ENCODE measurements around the gene ODAPH.
"Not testable (repeated sequence)": the region's sequence is repeated elsewhere in the genome, so short reads cannot be mapped to it uniquely, and the experiment has no call there.

ODAPH gene, protein sequence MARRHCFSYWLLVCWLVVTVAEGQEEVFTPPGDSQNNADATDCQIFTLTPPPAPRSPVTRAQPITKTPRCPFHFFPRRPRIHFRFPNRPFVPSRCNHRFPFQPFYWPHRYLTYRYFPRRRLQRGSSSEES

DNA sequence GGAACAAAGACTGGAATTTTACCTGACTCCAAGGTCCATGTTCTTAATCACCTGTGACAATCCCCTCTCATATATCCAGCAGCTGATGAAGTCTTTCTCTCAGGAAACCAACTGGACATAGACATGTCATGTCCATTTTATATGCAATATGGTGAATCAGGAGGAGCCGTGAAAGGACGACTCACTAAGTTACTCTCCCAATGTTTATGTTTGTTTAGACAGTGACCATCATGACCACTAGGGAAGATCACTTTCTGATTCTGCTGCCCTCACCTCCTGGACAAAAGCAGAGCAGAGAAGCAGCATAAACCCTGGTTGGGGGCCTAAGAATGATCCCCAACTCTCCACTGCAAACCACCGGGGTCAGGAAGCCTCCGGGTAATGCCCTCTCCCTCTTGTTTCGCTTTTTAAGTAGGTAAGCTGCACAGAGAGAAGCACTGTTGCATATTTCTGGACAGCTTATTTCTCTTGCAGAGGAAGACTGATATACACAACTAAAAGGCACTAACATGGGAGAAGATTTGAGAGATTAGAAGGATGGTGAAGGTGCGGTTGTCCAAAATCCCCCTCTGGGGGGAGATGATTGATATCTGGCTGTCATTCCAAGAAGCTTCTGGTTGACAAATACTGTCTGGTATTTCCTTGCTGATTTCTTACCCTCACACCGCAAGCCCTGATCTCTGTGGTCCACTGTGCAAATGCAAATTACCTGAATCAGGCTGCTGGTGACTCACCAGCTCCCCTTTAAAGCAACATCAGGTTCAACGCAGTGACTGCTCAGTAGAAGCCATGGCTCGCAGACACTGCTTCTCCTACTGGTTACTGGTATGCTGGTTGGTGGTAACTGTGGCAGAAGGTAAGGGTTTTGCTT, at the start of gene ODAPH:
ODAPH (plus strand) TSS at position 773 of the 871 bp plus-strand sequence; CDS start at position 790, 17 bp downstream.
- DNase-seq (ENCODE audit: low read depth in 2 of 2) = no peak

DNA sequence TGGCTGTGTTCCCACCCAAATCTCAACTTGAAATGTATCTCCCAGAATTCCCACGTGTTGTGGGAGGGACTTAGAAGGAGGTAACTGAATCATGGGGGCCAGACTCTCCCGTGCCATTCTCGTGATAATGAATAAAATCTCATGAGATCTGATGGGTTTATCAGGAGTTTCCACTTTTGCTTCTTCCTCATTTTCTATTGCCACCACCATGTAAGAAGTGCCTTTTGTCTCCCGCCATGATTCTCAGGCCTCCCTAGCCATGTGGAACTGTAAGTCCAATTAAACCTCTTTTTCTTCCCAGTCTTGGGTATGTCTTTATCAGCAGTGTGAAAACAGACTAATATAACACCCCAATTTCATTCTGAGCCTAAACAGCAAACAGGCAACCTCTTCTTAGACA, 46.3 kb upstream of the ODAPH start:
- not testable (repeated sequence) for DNase-seq (ENCODE audit: low read depth in 2 of 2)

DNA sequence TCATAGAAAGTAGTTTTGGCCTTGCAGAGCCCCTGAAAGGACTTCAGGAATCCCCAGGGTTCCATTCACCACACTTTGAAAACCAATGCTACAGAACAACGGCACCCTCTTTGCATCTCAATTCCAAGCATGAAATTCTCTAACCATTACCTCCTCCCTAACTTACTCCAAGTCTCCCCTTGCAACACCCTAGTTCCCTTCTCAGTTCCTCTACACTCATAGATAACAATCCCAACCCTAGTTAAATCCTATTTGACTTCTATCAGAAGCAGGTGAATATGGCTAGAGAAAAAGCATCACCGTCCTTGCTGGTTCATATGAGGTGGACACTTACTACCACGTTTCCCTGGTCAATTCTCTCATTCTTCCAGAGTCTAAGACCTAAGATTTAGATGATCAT, 44.0 kb upstream of the ODAPH start:
- DNase-seq (ENCODE audit: low read depth in 2 of 2) = no peak

DNA sequence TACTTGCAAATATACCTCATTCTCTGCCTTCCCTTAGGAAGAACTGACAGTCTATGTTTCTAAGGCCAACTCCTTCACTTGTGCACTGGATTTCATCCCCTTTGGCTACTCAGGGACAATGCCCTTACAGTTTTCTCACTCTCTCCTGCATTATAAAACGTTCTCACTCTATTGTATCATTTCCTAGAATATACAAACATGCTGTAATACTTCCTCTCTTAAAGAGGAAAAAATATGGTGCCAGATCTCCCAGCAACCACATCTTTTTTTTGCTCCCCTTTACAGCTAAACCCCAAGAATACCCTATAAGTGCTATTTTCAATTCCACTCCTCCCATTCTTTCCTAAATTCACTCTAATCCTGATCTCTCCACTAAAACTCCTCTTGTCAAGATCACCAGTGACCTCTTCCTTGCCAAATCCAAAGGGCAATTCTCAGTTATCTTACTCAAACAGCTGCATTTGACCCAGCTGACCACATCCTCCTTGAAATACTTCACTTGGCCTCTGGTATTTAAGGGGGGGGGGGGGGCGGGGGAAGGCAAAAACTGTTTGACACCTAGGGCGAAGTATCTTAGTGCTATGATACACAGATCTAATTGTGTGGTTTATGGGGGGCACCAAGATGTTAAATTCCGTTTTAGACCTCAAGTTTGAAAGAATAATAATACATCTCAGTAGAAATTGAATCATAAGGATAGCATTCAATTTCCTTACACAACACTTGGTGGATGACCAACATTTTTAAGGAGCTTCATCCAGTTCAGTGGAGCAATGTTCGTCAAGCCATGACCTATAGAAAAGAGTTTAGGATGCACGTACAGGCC, 43.3 kb upstream of the ODAPH start:
- no peak for DNase-seq (ENCODE audit: low read depth in 2 of 2)

DNA sequence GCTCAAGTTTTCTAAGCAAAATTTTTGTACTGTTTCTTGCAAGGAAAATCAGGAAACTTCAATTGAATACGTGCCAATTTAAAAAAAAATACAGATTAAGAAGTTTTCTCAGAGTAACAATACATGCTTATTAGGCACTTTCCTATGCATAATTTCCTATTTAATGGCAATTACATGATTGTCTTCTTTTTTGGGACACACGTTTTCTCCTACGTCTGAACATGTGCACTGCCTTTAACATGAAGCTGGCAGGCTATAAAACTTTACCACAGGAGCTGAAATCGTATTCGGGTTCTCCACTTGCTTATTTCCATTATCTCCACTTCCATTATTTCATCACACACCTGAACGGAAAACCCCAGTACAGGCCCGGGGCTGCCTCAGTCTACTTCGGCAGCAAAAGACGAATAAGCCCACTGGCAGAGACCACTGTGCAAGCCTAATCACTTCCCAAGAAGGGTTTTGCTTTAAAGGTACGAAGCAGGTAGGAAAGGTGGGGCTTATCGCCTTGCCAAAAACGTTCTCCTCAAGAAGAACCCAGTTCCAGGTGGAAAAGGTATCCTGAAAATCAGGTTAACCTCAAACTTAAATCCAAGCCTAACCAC, 42.2 kb upstream of the ODAPH start:
- DNase-seq (ENCODE audit: low read depth in 2 of 2) = no peak

DNA sequence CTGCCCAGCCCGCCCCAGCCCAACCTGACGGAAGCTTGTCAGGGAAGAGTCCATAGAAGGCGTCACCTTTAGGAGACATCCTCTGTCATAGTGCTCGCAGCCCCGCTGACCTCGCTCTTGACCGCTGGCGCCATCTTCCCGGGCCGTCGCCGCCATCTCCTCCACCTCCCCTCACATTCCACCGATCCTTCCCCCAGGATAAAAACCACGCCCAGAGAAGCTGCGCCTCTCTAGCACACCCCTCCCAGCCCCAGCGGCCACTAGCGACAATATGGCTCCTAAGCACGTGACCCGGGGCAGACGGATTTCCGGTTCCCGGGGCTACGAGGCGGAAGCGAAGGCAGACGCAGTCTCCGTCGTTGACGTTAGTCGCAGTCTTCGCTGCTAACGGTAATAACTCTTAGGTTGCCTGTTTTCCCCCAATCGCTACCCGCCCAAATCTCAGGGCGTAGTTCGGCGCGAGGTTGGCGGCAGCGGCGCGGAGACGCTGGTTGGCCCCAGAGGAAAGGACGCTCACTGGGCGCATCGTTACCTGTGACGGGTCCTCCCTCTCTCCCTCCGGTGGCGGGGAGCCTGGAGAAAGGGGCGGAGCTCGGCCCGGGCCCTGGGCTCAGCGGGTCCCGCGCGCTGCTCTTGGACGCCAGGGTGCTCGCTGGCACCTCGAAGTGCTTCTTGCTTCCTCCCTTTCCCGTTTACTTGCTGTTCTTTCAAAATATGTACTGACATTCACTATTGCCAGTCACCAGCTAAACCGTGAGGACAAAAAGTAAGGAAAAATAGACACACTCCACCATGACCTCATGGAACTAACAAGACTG, 41.5 kb upstream of the ODAPH start, which contains the start of the genes RCHY1 and THAP6:
RCHY1 (minus strand) TSS at position 273 of the 818 bp plus-strand sequence; CDS start at position 156, 117 bp downstream.
THAP6 (plus strand) TSS at position 343 of the 818 bp plus-strand sequence. CDS start 980 bp downstream, outside the sequence.
- peak; percentile 68 to 70 for DNase-seq (ENCODE audit: low read depth in 2 of 2)

DNA sequence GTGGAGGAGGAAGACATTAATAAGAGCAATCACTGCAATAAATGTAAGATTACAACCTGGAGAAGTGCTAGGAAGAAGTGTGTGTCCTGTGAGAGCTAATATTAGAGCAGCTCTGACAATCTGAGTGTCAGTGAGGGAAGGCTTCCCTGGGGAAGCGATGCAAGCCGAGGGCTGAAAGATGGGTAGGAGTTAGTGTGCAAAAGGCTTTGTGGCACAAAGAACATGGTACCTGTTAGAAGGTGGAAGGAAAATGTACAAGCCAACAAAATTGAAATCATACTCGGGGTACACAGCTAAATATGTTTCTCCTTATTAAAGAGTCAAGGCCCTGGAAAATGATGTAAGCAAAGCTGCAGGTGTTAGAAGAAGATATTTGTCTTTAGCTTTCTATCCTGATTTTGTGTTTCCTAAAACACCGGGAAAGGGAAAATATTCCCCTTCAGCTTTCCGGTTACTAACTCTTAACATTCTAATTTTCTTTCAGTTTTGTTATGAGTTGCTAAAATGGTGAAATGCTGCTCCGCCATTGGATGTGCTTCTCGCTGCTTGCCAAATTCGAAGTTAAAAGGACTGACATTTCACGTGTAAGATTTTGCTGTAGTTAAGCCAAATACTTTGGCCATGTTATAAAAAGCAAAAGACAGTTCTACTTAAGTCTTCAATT, 40.8 kb upstream of the ODAPH start:
- DNase-seq (ENCODE audit: low read depth in 2 of 2) = no peak

DNA sequence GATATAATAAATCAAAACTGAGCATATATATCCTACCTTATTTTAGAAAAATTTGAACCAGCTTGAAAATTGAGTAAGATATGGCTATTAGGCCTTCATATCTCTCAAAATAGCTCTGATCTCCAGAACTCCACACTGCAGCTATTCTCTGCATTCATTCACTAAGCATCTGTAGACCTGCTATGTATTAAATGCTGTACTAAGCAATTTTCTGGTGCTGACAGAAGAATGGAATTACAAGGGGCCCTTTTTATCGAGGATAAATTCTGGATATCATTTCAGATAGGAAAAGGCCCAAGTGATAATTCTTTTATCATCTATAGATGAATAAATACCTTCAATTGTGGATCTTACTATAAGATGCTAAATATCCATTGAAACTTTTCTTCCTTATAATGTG, 39.7 kb upstream of the ODAPH start:
- DNase-seq (ENCODE audit: low read depth in 2 of 2) = no peak

DNA sequence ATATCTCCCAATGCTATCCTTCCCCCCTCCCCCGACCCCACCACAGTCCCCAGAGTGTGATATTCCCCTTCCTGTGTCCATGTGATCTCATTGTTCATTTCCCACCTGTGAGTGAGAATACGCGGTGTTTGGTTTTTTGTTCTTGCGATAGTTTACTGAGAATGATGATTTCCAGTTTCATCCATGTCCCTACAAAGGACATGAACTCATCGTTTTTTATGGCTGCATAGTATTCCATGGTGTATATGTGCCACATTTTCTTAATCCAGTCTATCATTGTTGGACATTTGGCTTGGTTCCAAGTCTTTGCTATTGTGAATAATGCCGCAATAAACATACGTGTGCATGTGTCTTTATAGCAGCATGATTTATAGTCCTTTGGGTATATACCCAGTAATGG, 36.4 kb upstream of the ODAPH start:
- not testable (repeated sequence) for DNase-seq (ENCODE audit: low read depth in 2 of 2)

DNA sequence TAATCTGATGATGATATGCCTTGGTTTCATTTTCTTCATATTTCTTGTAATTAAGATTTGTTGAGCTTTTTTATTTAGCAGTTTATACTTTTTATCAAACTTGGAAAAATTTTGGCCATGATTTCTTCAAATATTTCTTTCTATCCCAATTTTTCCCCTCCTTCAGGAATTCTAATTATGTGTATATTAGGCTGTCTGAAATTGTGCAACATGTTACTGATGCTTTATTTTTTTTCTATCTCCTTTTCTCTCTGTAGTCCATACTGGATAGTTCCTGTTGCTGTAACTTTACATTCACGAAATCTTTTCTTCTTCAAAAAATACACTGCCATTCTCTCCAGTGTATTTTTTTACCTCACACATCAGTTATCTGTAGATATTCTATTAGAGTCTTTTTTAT, 30.8 kb upstream of the ODAPH start:
- no peak for DNase-seq (ENCODE audit: low read depth in 2 of 2)

DNA sequence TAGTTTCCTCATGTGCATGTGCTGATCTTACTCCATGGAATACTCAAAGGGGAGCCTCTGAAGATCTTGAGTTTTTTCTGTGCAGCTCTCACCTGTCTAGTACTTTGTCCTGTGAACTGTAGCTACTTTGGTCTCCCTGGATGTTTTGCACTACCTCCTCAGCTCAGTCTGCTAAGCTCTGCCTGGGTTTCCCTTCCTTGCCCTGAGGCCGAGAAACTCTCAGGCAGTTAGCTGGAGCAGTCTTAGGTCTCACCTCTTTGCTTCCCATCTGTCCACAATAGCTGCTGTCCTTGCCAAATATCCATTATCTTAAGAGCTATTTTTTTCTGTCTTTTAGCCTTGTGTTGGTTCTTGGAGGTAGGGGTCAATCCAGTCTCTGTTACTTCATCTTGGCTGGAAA, 30.0 kb upstream of the ODAPH start:
- no peak for DNase-seq (ENCODE audit: low read depth in 2 of 2)

DNA sequence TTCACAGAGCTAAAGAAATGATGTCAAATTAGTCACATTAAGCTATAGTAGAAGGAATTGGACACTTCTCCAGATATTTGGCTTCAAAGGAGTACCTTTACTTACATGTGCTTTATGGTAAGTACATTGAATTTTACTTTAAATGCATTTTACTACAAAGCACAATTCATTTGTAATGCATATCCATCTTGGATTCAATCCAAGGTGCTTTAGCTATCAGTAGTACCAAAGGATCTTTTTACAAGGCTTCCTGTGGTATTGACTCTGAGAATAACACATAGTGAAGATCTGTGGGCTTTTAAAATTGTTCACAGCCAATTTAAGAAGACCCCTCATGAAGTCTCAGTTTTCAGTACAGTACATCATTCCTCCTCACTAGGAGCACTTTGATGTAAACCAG, 28.4 kb upstream of the ODAPH start:
- no peak for DNase-seq (ENCODE audit: low read depth in 2 of 2)

DNA sequence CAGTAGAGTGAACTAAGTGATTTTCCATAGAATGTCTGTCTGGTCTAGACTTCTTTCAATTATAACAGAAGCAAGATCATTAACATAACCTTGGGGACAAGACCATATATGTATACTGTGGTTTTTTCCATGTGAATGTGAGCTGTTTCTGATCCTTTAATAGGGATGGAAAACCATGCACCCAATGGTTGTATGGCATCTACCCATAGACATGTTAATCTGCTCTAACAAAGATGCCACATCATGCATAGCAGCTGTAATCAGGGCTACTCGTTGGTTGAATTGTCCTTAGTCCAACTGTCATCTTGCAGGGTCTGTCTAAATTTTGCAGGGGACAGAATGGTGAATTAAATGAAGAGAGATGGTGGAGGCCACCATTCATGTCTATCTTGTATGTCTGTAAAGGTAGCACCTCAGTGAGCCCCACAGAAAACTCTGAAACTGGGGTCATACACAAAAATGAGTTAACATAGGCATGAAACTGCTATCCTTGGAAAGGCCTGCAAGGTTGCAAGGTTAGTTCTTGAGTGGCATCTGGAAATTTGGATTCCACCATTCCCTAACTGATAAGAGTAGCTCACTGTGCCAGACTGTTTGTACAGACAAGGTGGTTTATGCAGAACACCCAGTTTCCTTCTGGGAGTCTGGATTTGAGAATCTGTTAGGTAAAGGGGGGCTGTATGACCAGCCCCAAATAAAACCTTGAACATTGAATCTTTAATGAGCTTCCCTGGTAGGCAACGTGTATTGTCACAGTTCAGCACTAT, 25.1 kb upstream of the ODAPH start:
- DNase-seq (ENCODE audit: low read depth in 2 of 2) = no peak

DNA sequence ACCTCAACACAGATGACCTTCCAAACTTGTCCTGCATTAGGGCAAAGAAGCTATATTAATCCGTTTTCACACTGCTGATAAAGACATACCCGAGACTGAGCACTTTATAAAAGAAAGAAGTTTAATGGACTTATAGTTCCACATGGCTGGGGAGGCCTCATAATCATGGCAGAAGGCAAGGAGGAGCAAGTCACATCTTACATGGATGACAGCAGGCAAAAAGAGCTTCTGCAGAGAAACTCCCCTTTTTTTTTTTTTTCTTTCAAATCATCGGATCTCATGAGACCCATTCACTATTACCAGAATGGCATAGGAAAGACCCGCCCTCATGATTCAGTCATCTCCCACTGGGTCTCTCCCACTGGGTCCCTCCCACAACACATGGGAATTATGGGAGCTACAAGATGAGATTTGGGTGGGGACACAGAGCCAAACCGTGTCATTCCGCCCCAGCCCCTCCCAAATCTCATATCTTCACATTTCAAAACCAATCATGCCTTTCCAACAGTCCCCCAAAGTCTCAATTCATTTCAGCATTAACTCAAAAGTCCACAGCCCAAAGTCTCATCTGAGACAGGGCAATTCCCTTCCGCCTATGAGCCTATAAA, 24.2 kb upstream of the ODAPH start:
- DNase-seq (ENCODE audit: low read depth in 2 of 2) = not testable (repeated sequence)

DNA sequence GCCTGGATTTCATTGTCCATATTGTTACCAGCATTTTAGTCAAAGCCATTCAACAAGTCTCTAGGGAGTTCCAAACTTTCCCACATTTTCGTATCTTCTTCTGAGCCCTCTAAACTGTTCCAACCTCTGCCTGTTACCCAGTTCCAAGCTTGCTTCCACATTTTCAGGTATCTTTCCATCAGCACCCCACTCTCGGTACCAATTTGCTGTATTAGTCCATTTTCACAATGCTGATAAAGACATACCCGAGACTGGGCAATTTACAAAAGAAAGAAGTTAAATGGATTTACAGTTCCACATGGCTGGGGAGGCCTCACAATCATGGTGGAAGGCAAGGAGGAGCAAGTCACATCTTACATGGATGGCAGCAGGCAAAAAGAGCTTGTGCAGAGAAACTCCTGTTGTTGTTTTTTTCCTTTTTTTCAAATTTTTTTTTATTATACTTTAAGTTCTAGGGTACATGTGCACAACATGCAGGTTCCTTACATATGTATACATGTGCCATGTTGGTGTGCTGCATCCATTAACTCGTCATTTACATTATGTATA, 22.5 kb upstream of the ODAPH start:
- DNase-seq (ENCODE audit: low read depth in 2 of 2) = not testable (repeated sequence)

DNA sequence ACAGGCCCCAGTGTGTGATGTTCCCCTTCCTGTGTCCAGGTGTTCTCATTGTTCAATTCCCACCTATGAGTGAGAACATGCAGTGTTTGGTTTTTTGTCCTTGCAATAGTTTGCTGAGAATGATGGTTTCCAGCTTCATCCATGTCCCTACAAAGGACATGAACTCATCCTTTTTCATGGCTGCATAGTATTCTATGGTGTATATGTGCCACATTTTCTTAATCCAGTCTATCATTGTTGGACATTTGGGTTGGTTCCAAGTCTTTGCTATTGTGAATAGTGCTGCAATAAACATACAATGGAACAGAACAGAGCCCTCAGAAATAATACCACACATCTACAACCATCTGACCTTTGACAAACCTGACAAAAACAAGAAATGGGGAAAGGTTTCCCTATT, 21.9 kb upstream of the ODAPH start:
- DNase-seq (ENCODE audit: low read depth in 2 of 2) = not testable (repeated sequence)

DNA sequence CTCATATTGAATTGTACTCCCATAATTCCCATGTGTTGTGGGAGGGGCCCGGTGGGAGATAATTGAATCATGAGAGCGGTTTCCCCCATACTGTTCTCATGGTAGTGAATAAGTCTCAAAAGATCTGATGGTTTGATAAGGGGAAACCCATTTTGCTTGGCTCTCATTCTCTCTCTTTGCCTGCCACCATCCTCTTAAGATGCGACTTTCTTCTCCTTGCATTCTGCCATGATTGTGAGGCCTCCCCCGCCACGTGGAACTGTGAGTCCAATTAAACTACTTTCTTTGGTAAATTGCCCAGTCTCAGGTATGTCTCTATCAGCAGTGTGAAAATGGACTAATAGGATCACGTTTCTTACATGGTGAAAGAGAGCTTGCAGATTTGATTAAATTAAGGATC, 18.6 kb upstream of the ODAPH start:
- DNase-seq (ENCODE audit: low read depth in 2 of 2) = not testable (repeated sequence)

DNA sequence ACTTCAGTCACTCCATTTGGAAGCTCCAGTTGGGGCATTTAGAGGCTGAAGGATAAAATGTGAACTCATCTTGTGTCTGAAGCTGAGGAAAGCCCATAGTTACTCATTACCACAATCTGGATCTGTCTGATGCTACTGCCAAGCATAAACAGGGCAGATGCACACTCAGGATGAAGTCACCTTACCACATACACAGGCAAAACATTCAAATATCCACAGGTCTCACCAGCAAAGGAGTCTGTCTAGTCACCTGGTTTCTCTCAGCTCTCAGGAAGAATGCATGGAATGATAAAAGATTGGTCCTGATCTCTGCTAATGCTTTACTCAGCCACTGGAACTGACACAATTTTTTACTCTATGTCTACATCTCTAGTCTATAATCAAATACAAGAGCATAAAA, 13.0 kb upstream of the ODAPH start:
- no peak for DNase-seq (ENCODE audit: low read depth in 2 of 2)

DNA sequence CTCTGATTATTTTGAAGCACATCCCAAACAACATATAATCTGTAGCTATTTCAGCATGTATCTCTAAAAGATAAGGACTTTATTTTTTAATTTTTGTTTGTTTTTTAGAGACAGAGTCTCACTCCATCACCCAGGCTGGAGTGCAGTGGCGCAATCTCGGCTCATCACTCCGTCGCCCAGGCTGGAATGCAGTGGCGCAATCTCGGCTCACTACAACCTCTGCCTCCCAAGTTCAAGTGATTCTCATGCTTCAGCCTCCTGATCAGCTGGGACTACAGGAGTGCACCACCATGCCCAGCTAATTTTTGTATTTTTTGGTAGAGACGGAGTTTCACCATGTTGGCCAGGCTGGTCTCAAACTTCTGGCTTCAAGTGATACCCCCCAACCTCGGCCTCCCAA, 11.6 kb upstream of the ODAPH start:
- DNase-seq (ENCODE audit: low read depth in 2 of 2) = not testable (repeated sequence)

Measured in stimulated activated CD4-positive, alpha-beta T cell treated with anti-CD3 and anti-CD28 coated beads, Interleukin-1b, Interleukin-23, amount 100 ng/mL, for 1 hour (primary cell).